Measurements from ENCODE around the gene REXO2. TPM values are rescaled to one million over a fixed set of nuclear protein-coding genes. Genes with fewer than 3 reads are reported as not detected.

The REXO2 gene
- total RNA-seq, 2 experiments from 2014 or later = 47.9 to 49.7 TPM

Other genes starting within 250 kb of the REXO2 start
- not detected for gene NNMT, start 143.1 kb upstream of the REXO2 start, total RNA-seq
- 10 to 100 TPM; 11.0 to 12.0 TPM for gene C11orf71, start 39.0 kb upstream of the REXO2 start, total RNA-seq
- 10 to 100 TPM; 40.2 to 43.3 TPM for gene RBM7, start 38.8 kb upstream of the REXO2 start, total RNA-seq
- gene NXPE1, start 120.4 kb downstream of the REXO2 start, total RNA-seq = not detected
- not detected for gene NXPE4, start 156.3 kb downstream of the REXO2 start, total RNA-seq
- gene NXPE2, start 239.1 kb downstream of the REXO2 start, total RNA-seq = not detected

All from activated naive CD8-positive, alpha-beta T cell treated with anti-CD3 and anti-CD28 coated beads, Interleukin-2, amount 10 ng/mL, durations not matched to agents 7 days and 5 days (primary cell).